ENCODE results near the gene MYH10. TPM values are rescaled to one million over a fixed set of nuclear protein-coding genes. Genes with fewer than 3 reads are reported as not detected.

The MYH10 gene
- total RNA-seq, 2 donors from 2014 or later: 251 to 257 TPM

GRCh38 chr17:8467527-8467926 lies 163.0 kb downstream of the MYH10 start:
- H3K9ac ChIP-seq (ENCODE audit: extremely low read depth, low read length, poor library complexity, severe bottlenecking): no peak overlapping the region
- H3K27me3 ChIP-seq (ENCODE audit: control insufficient read depth, insufficient read depth, low read length, poor library complexity, severe bottlenecking): no peaks in the 10 kb centered on the region
- peaks cover 83% of the 10 kb centered on the region for H3K36me3 ChIP-seq (ENCODE audit: control insufficient read depth, insufficient read depth, low read length)
- no peak for TF ChIP-seq CTCF (conservative IDR thresholded peaks at IDR 0.05)
- peaks cover 2% of the 10 kb centered on the region for H3K4me1 Mint-ChIP-seq
- H3K4me3 ChIP-seq (ENCODE audit: low read length): no peak overlapping the region
- H3K9me3 Mint-ChIP-seq: no peaks in the 10 kb centered on the region
- H3K27ac ChIP-seq (ENCODE audit: low read depth, low read length): no peak overlapping the region
- DNase-seq: no peak
- H3K27ac Mint-ChIP-seq: peak overlapping the region; percentile 3
- H3K27me3 Mint-ChIP-seq (ENCODE audit: insufficient read depth): no peaks in the 10 kb centered on the region
- H3K9me3 ChIP-seq (ENCODE audit: control insufficient read depth, low read length): no peaks in the 10 kb centered on the region
- no peak overlapping the region for H3K4me3 Mint-ChIP-seq
- H3K36me3 Mint-ChIP-seq (ENCODE audit: low read depth): peaks cover 35% of the 10 kb centered on the region
- WGBS, 2 experiments (ENCODE audit: insufficient coverage in 1 of 2, insufficient read length in 1 of 2): 90 to 100% methylated on average over 2 to 16 of the region's 16 CpGs
- H3K4me1 ChIP-seq (ENCODE audit: control insufficient read depth, insufficient read depth, low read length): no peaks in the 10 kb centered on the region

- no peak for TF ChIP-seq CTCF (conservative IDR thresholded peaks at IDR 0.05)
Measured at GRCh38 chr17:8466873-8467272, 163.7 kb downstream of the MYH10 start.

GRCh38 chr17:8466456-8466855 lies 164.1 kb downstream of the MYH10 start:
- TF ChIP-seq CTCF (conservative IDR thresholded peaks at IDR 0.05): no peak
- Mint-ChIP-seq H3K9me3 (no peaks in the 10 kb centered on the region), H3K27me3 (ENCODE audit: insufficient read depth) (no peaks in the 10 kb centered on the region), H3K36me3 (ENCODE audit: low read depth) (peaks cover 36% of the 10 kb centered on the region), H3K27ac (no peak overlapping the region), H3K4me3 (no peak overlapping the region), H3K4me1 (peaks cover 2% of the 10 kb centered on the region)
- Histone ChIP-seq H3K36me3 (ENCODE audit: control insufficient read depth, insufficient read depth, low read length) (peaks cover 86% of the 10 kb centered on the region), H3K9me3 (ENCODE audit: control insufficient read depth, low read length) (no peaks in the 10 kb centered on the region), H3K4me3 (ENCODE audit: low read length) (no peak overlapping the region), H3K9ac (ENCODE audit: extremely low read depth, low read length, poor library complexity, severe bottlenecking) (no peak overlapping the region), H3K4me1 (ENCODE audit: control insufficient read depth, insufficient read depth, low read length) (no peaks in the 10 kb centered on the region), H3K27me3 (ENCODE audit: control insufficient read depth, insufficient read depth, low read length, poor library complexity, severe bottlenecking) (no peaks in the 10 kb centered on the region), H3K27ac (ENCODE audit: low read depth, low read length) (peak overlapping the region; percentile 57)
- 95% methylated on average over 3 of the region's 3 CpGs; no CpG with 5 or more reads in 1 of the 2 experiments for WGBS, 2 experiments (ENCODE audit: insufficient coverage in 1 of 2, insufficient read length in 1 of 2)
- DNase-seq: no peak

More at GRCh38 chr17:8466873-8467272, 163.7 kb downstream of the MYH10 start:
- no peak for DNase-seq
- Histone ChIP-seq H3K27ac (ENCODE audit: low read depth, low read length) (peak overlapping the region; percentile 57), H3K4me1 (ENCODE audit: control insufficient read depth, insufficient read depth, low read length) (no peaks in the 10 kb centered on the region), H3K36me3 (ENCODE audit: control insufficient read depth, insufficient read depth, low read length) (peaks cover 86% of the 10 kb centered on the region), H3K27me3 (ENCODE audit: control insufficient read depth, insufficient read depth, low read length, poor library complexity, severe bottlenecking) (no peaks in the 10 kb centered on the region), H3K9me3 (ENCODE audit: control insufficient read depth, low read length) (no peaks in the 10 kb centered on the region), H3K9ac (ENCODE audit: extremely low read depth, low read length, poor library complexity, severe bottlenecking) (no peak overlapping the region), H3K4me3 (ENCODE audit: low read length) (no peak overlapping the region)
- Mint-ChIP-seq H3K4me3 (no peak overlapping the region), H3K36me3 (ENCODE audit: low read depth) (peaks cover 35% of the 10 kb centered on the region), H3K9me3 (no peaks in the 10 kb centered on the region), H3K27me3 (ENCODE audit: insufficient read depth) (no peaks in the 10 kb centered on the region), H3K4me1 (peaks cover 2% of the 10 kb centered on the region), H3K27ac (peak overlapping the region; percentile 3)
- 94 to 100% methylated on average over 11 to 21 of the region's 21 CpGs for WGBS, 2 experiments (ENCODE audit: insufficient coverage in 1 of 2, insufficient read length in 1 of 2)
